GM23338 (cell line): ENCODE data around the gene CLSTN2. TPM values are rescaled to one million over a fixed set of nuclear protein-coding genes. Genes with fewer than 3 reads are reported as not detected.

Experiments used
- ATAC-seq: fragments of 200-7000 bp; cut with Tn5 transposase; 3 replicates; pipeline ENCODE4 v1.9.1; 2020
- DNase-seq: peaks from one replicate; pipeline ENCODE4 v3.0.0-alpha.2; 2015; ENCODE audit warnings: low spot score
- H2AFZ ChIP-seq: fragments of 200-600 bp; sonication (generic); 2 replicates; pipeline ENCODE4 v1.8.0; 2016; ENCODE audit warnings: antibody characterized with exemption, mild to moderate bottlenecking, moderate library complexity
- H3F3A ChIP-seq: fragments of 200-600 bp; sonication (generic); replicated peaks from 2 replicates; pipeline ENCODE4 v1.8.0; 2017; ENCODE audit warnings: antibody characterized with exemption, mixed run types, low read depth
- H3K27ac ChIP-seq: fragments of 200-600 bp; sonication (generic); 2 replicates; pipeline ENCODE4 v1.6.1; 2016; ENCODE audit warnings: low read depth
- H3K27me3 ChIP-seq: fragments of 200-600 bp; sonication (generic); 2 replicates; pipeline ENCODE4 v1.8.0; 2016; ENCODE audit warnings: mild to moderate bottlenecking, mixed run types, moderate library complexity; ENCODE audit not compliant: insufficient read depth
- H3K36me3 ChIP-seq: fragments of 200-600 bp; sonication (generic); 2 replicates; pipeline ENCODE4 v1.8.0; 2016; ENCODE audit warnings: mild to moderate bottlenecking; ENCODE audit not compliant: insufficient read depth
- H3K4me1 ChIP-seq: fragments of 200-600 bp; sonication (generic); 2 replicates; pipeline ENCODE4 v1.8.0; 2016; ENCODE audit warnings: mild to moderate bottlenecking, moderate library complexity; ENCODE audit not compliant: insufficient read depth
- H3K4me2 ChIP-seq: fragments of 200-600 bp; sonication (generic); 2 replicates; pipeline ENCODE4 v1.7.1; 2017; ENCODE audit warnings: mixed run types
- H3K4me3 ChIP-seq: fragments of 200-600 bp; sonication (generic); 2 replicates; pipeline ENCODE4 v1.6.1; 2016; ENCODE audit warnings: mixed run types
- H3K79me2 ChIP-seq: fragments of 200-600 bp; sonication (generic); replicated peaks from 2 replicates; pipeline ENCODE4 v1.8.0; 2017; ENCODE audit warnings: mild to moderate bottlenecking; ENCODE audit not compliant: insufficient read depth
- H3K9me2 ChIP-seq: fragments of 200-600 bp; sonication (generic); 2 replicates; pipeline ENCODE4 v1.8.0; 2017; ENCODE audit not compliant: insufficient read depth
- H4K20me1 ChIP-seq: fragments of 200-600 bp; sonication (generic); replicated peaks from 2 replicates; pipeline ENCODE4 v1.8.0; 2017; ENCODE audit warnings: mild to moderate bottlenecking; ENCODE audit not compliant: insufficient read depth
- H3K27ac Mint-ChIP-seq: 2 replicates; pipeline ENCODE4 v1.8.0; 2020; ENCODE audit warnings: inconsistent platforms, mild to moderate bottlenecking, moderate library complexity, mixed read lengths
- H3K27me3 Mint-ChIP-seq: 3 replicates; pipeline ENCODE4 v1.8.0; 2022; ENCODE audit warnings: low read depth, mild to moderate bottlenecking, moderate library complexity, mixed read lengths, inconsistent platforms; ENCODE audit not compliant: insufficient read depth, poor library complexity
- H3K36me3 Mint-ChIP-seq: 3 replicates; pipeline ENCODE4 v1.8.0; 2021; ENCODE audit warnings: low read depth, mild to moderate bottlenecking, inconsistent platforms, moderate library complexity, mixed read lengths
- H3K4me1 Mint-ChIP-seq: 3 replicates; pipeline ENCODE4 v1.8.0; 2020; ENCODE audit warnings: mild to moderate bottlenecking, inconsistent platforms, mixed read lengths
- H3K4me3 Mint-ChIP-seq: 3 replicates; pipeline ENCODE4 v1.8.0; 2021; ENCODE audit warnings: moderate library complexity, mild to moderate bottlenecking, inconsistent platforms, mixed read lengths
- H3K9me3 Mint-ChIP-seq: 3 replicates; pipeline ENCODE4 v1.8.0; 2020; ENCODE audit warnings: moderate library complexity, mild to moderate bottlenecking, inconsistent platforms, mixed read lengths
- CREB1 ChIP-seq: fragments of 250-450 bp; sonication (Bioruptor Pico); IDR thresholded peaks from 2 replicates; pipeline ENCODE4 v1.5.0; 2020; ENCODE audit warnings: low read depth, mild to moderate bottlenecking, moderate library complexity
- CTCF ChIP-seq, 2 experiments: fragments of 200-600 bp in 1 of 2; sonication (generic) in 1 of 2; conservative IDR thresholded peaks; 2 replicates each; pipeline versions ENCODE4 v1.5.1 to v1.6.1; 2016 to 2017; ENCODE audit warnings: antibody characterized with exemption in 2 of 2, low read depth in 2 of 2, mild to moderate bottlenecking in 2 of 2, moderate library complexity in 1 of 2
- EZH2 ChIP-seq: fragments of 200-600 bp; sonication (generic); IDR thresholded peaks from one replicate; pipeline ENCODE4 v1.8.0; 2017; ENCODE audit warnings: antibody characterized with exemption, mild to moderate bottlenecking, low read depth; ENCODE audit not compliant: unreplicated experiment
- EZH2phosphoT487 ChIP-seq: fragments of 200-600 bp; sonication (generic); IDR thresholded peaks from one replicate; pipeline ENCODE4 v1.8.1; 2018; ENCODE audit warnings: antibody characterized with exemption; ENCODE audit not compliant: unreplicated experiment
- JUNB ChIP-seq: IDR thresholded peaks from one replicate; pipeline ENCODE4 v1.6.1; 2016; ENCODE audit warnings: antibody characterized with exemption; ENCODE audit not compliant: unreplicated experiment
- NANOG ChIP-seq: IDR thresholded peaks from 2 replicates; pipeline ENCODE4 v1.6.1; 2016; ENCODE audit warnings: antibody characterized with exemption, borderline replicate concordance
- POLR2AphosphoS5 ChIP-seq: IDR thresholded peaks from 2 replicates; pipeline ENCODE4 v1.6.1; 2016; ENCODE audit warnings: antibody characterized with exemption, low read depth
- STAT1 ChIP-seq: IDR thresholded peaks from one replicate; pipeline ENCODE4 v1.6.1; 2016; ENCODE audit warnings: antibody characterized with exemption; ENCODE audit not compliant: unreplicated experiment
- ZNF114 ChIP-seq: fragments of 250-450 bp; sonication (Bioruptor Pico); IDR thresholded peaks from 2 replicates; pipeline ENCODE4 v1.5.0; 2020; ENCODE audit warnings: mild to moderate bottlenecking, moderate library complexity
- ZNF331 ChIP-seq: fragments of 250-450 bp; sonication (Bioruptor Pico); IDR thresholded peaks from 2 replicates; pipeline ENCODE4 v1.5.0; 2020; ENCODE audit warnings: low read depth, mild to moderate bottlenecking, moderate library complexity
- ZNF462 ChIP-seq: fragments of 250-450 bp; sonication (Bioruptor Pico); IDR thresholded peaks from 2 replicates; pipeline ENCODE4 v1.5.0; 2020; ENCODE audit warnings: mild to moderate bottlenecking, moderate library complexity
- polyA plus RNA-seq: library from polyadenylated mRNA; unstranded; fragments of >200 nt; fragmentation: Nextera tagmentation; extraction: Ambion mirVana; gene quantifications from 2 replicates; pipeline ENCODE4 v1.2.1, GENCODE V29; 2016
- total RNA-seq: library from RNA; depleted of rRNA; stranded (reverse); fragments of >200 nt; shearing (Covaris generic); gene quantifications from 2 replicates; pipeline ENCODE4 v1.2.3, GENCODE V29; 2014
- TF ChIP-seq, protein P1 (sequence below): IDR thresholded peaks from one replicate; pipeline ENCODE4 v1.6.1; 2018; ENCODE audit warnings: antibody characterized with exemption; ENCODE audit not compliant: unreplicated experiment
- TF ChIP-seq, protein P2 (sequence below): IDR thresholded peaks from 2 replicates; pipeline ENCODE4 v1.6.1; 2016; ENCODE audit warnings: antibody characterized with exemption

CLSTN2 gene
- total and polyA plus RNA-seq, 2 experiments from 2014 or later, result 0.11 to 0.83 TPM

- H3K27me3 ChIP-seq, result no peaks in the 10 kb centered on the region
- no peaks in the 10 kb centered on the region for H4K20me1 ChIP-seq
- ATAC-seq (no peak), DNase-seq (no peak)
- no peak overlapping the region for H3K4me2 ChIP-seq
- H3K4me1 ChIP-seq, result no peaks in the 10 kb centered on the region
- H2AFZ ChIP-seq, result no peak overlapping the region
- TF ChIP-seq EZH2phosphoT487 (no peak), EZH2 (no peak), ZNF114 (CRISPR knock-in tag) (no peak), ZNF462 (CRISPR knock-in tag) (no peak), POLR2AphosphoS5 (no peak), NANOG (no peak), CREB1 (no peak), JUNB (no peak), STAT1 (no peak), CTCF (conservative IDR thresholded peaks at IDR 0.05; ENCODE audit: low read depth in 2 of 2) (no peak), ZNF331 (CRISPR knock-in tag) (no peak)
- TF ChIP-seq, protein P1, sequence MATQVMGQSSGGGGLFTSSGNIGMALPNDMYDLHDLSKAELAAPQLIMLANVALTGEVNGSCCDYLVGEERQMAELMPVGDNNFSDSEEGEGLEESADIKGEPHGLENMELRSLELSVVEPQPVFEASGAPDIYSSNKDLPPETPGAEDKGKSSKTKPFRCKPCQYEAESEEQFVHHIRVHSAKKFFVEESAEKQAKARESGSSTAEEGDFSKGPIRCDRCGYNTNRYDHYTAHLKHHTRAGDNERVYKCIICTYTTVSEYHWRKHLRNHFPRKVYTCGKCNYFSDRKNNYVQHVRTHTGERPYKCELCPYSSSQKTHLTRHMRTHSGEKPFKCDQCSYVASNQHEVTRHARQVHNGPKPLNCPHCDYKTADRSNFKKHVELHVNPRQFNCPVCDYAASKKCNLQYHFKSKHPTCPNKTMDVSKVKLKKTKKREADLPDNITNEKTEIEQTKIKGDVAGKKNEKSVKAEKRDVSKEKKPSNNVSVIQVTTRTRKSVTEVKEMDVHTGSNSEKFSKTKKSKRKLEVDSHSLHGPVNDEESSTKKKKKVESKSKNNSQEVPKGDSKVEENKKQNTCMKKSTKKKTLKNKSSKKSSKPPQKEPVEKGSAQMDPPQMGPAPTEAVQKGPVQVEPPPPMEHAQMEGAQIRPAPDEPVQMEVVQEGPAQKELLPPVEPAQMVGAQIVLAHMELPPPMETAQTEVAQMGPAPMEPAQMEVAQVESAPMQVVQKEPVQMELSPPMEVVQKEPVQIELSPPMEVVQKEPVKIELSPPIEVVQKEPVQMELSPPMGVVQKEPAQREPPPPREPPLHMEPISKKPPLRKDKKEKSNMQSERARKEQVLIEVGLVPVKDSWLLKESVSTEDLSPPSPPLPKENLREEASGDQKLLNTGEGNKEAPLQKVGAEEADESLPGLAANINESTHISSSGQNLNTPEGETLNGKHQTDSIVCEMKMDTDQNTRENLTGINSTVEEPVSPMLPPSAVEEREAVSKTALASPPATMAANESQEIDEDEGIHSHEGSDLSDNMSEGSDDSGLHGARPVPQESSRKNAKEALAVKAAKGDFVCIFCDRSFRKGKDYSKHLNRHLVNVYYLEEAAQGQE, result no peak
- TF ChIP-seq, protein P2, sequence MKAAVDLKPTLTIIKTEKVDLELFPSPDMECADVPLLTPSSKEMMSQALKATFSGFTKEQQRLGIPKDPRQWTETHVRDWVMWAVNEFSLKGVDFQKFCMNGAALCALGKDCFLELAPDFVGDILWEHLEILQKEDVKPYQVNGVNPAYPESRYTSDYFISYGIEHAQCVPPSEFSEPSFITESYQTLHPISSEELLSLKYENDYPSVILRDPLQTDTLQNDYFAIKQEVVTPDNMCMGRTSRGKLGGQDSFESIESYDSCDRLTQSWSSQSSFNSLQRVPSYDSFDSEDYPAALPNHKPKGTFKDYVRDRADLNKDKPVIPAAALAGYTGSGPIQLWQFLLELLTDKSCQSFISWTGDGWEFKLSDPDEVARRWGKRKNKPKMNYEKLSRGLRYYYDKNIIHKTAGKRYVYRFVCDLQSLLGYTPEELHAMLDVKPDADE, result no peak
- no peaks in the 10 kb centered on the region for H3F3A ChIP-seq
- H3K79me2 ChIP-seq, result no peaks in the 10 kb centered on the region
- H3K9me3 Mint-ChIP-seq, result no peaks in the 10 kb centered on the region; the same call in 2 of the 3 replicates
- no peak overlapping the region for H3K4me3 Mint-ChIP-seq
- no peak overlapping the region for H3K4me3 ChIP-seq
- no peaks in the 10 kb centered on the region for H3K4me1 Mint-ChIP-seq
- no peaks in the 10 kb centered on the region for H3K36me3 Mint-ChIP-seq
- no peak overlapping the region for H3K27ac Mint-ChIP-seq
- H3K27ac ChIP-seq, result no peak overlapping the region
- H3K9me2 ChIP-seq, result no peaks in the 10 kb centered on the region
- no peaks in the 10 kb centered on the region for H3K36me3 ChIP-seq
- no peaks in the 10 kb centered on the region for H3K27me3 Mint-ChIP-seq
These were observed 59.9 kb downstream of the CLSTN2 start for GRCh38 chr3:139994891-139995290.
